Neural progenitor cell (in vitro differentiated cells): Measurements from ENCODE around the gene ADCY9.

ENCODE experiments used
- EZH2 ChIP-seq: fragments of 200-600 bp; sonication (generic); IDR thresholded peaks from 2 replicates; pipeline ENCODE4 v1.6.1; 2017; ENCODE audit warnings: antibody characterized with exemption, mild to moderate bottlenecking, moderate library complexity
- EZH2phosphoT487 ChIP-seq: fragments of 200-600 bp; sonication (generic); IDR thresholded peaks from 2 replicates; pipeline ENCODE4 v1.6.1; 2017; ENCODE audit warnings: antibody characterized with exemption
- TF ChIP-seq, protein P1 (sequence below): fragments of 200-600 bp; sonication (generic); IDR thresholded peaks from 2 replicates; pipeline ENCODE4 v1.5.1; 2017; ENCODE audit warnings: antibody characterized with exemption, mild to moderate bottlenecking

DNA sequence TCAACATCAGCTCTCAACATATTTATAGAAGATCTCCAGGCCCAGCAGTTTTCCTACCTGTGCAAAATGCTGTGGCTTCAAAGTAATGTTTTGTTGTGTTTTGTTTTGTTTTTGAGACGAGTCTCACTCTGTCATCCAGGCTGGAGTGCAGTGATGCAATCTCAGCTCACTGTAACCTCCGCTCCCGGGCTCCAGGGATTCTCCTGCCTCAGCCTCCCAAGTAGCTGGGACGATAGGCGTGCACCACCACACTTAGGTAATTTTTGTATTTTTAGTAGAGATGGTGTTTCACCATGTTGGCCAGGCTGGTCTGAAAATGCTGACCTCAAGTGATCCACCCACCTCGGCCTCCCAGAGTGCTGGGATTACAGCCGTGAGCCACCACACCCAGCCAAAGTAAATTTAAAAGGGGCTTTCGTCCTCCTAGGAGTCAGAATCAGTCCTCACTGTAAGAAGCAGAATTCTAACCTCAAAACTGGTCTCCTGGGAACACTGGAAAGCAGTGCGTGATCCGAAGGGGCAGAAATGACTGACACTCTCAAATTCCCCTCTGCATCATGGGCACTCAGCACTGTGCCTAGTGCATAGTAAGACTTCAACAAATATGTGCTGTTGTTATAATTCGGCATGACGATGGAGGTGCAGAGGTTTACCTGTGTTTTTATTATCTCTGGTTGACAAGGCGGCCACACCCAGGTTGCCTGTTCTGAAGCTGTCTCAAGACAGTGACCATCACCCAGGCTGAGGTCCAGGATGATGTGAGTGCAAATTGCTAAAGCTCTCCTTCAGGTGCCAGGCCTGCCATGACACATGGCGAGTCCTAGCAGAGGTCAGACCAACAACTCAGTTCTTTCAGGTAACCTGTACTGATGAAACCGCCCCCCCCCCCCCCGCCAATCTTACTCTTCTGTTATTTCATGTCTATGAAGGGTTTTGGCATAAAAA, 59.8 kb downstream of the ADCY9 start:
- TF ChIP-seq, protein P1, sequence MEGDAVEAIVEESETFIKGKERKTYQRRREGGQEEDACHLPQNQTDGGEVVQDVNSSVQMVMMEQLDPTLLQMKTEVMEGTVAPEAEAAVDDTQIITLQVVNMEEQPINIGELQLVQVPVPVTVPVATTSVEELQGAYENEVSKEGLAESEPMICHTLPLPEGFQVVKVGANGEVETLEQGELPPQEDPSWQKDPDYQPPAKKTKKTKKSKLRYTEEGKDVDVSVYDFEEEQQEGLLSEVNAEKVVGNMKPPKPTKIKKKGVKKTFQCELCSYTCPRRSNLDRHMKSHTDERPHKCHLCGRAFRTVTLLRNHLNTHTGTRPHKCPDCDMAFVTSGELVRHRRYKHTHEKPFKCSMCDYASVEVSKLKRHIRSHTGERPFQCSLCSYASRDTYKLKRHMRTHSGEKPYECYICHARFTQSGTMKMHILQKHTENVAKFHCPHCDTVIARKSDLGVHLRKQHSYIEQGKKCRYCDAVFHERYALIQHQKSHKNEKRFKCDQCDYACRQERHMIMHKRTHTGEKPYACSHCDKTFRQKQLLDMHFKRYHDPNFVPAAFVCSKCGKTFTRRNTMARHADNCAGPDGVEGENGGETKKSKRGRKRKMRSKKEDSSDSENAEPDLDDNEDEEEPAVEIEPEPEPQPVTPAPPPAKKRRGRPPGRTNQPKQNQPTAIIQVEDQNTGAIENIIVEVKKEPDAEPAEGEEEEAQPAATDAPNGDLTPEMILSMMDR, result no peak
- no peak for TF ChIP-seq EZH2
- TF ChIP-seq EZH2phosphoT487, result no peak
